Measurements from ENCODE around the gene COL6A2.
"Not testable (repeated sequence)": the region's sequence is repeated elsewhere in the genome, so short reads cannot be mapped to it uniquely, and the experiment has no call there.

Gene COL6A2

GRCh38 chr21:46139686-46140085 lies 41.8 kb downstream of the COL6A2 start:
- no peak for DNase-seq (ENCODE audit: low read depth)
- no peak overlapping the region for H3K4me3 ChIP-seq (ENCODE audit: control insufficient read depth, low read depth, low read length)
- no peak for TF ChIP-seq CTCF (IDR thresholded peaks at IDR 0.05; ENCODE audit: control insufficient read depth, insufficient read depth, low read depth, low read length, missing control alignments)

GRCh38 chr21:46140352-46141003 lies 42.6 kb downstream of the COL6A2 start:
- not testable (repeated sequence) for DNase-seq (ENCODE audit: low read depth); H3K4me3 ChIP-seq (ENCODE audit: control insufficient read depth, low read depth, low read length)

- no peak for TF ChIP-seq CTCF (IDR thresholded peaks at IDR 0.05; ENCODE audit: control insufficient read depth, insufficient read depth, low read depth, low read length, missing control alignments)
- no peak overlapping the region for H3K4me3 ChIP-seq (ENCODE audit: control insufficient read depth, low read depth, low read length)
- DNase-seq (ENCODE audit: low read depth): no peak
Observed at GRCh38 chr21:46141767-46142581, 44.1 kb downstream of the COL6A2 start.

- TF ChIP-seq CTCF (IDR thresholded peaks at IDR 0.05; ENCODE audit: control insufficient read depth, insufficient read depth, low read depth, low read length, missing control alignments): no peak
- H3K4me3 ChIP-seq (ENCODE audit: control insufficient read depth, low read depth, low read length): no peak overlapping the region
- DNase-seq (ENCODE audit: low read depth): no peak
Observed at GRCh38 chr21:46142582-46143473, 44.9 kb downstream of the COL6A2 start.

GRCh38 chr21:46144464-46145070 lies 46.7 kb downstream of the COL6A2 start:
- TF ChIP-seq CTCF (IDR thresholded peaks at IDR 0.05; ENCODE audit: control insufficient read depth, insufficient read depth, low read depth, low read length, missing control alignments): no peak
- H3K4me3 ChIP-seq (ENCODE audit: control insufficient read depth, low read depth, low read length): no peak overlapping the region

GRCh38 chr21:46145159-46145839 lies 47.4 kb downstream of the COL6A2 start:
- no peak for TF ChIP-seq CTCF (IDR thresholded peaks at IDR 0.05; ENCODE audit: control insufficient read depth, insufficient read depth, low read depth, low read length, missing control alignments)
- DNase-seq (ENCODE audit: low read depth): no peak
- H3K4me3 ChIP-seq (ENCODE audit: control insufficient read depth, low read depth, low read length): no peak overlapping the region

More at GRCh38 chr21:46144464-46145070, 46.7 kb downstream of the COL6A2 start:
- DNase-seq (ENCODE audit: low read depth): no peak
